NT2/D1 (cell line): ENCODE measurements around the gene TTC3.
"Not testable (repeated sequence)": the region's sequence is repeated elsewhere in the genome, so short reads cannot be mapped to it uniquely, and the experiment has no call there.

ENCODE experiments used
- DNase-seq: peaks from one replicate; pipeline ENCODE4 v3.0.0-alpha.2; 2011; ENCODE audit warnings: low read depth, low spot score
- H3K27me3 ChIP-seq: 2 replicates; pipeline ENCODE4 v1.6.0; 2011; ENCODE audit warnings: mild to moderate bottlenecking; ENCODE audit not compliant: insufficient read length, insufficient read depth
- H3K36me3 ChIP-seq: 2 replicates; pipeline ENCODE4 v1.6.1; 2011; ENCODE audit warnings: mild to moderate bottlenecking, low read length, mixed read lengths; ENCODE audit not compliant: insufficient read depth, insufficient read length
- H3K4me1 ChIP-seq: 2 replicates; pipeline ENCODE4 v1.5.1; 2011; ENCODE audit not compliant: insufficient read depth, insufficient read length
- H3K4me3 ChIP-seq: 2 replicates; pipeline ENCODE4 v1.5.1; 2011; ENCODE audit warnings: low read depth; ENCODE audit not compliant: insufficient read length
- H3K9ac ChIP-seq: 2 replicates; pipeline ENCODE4 v1.6.0; 2011; ENCODE audit warnings: low read depth; ENCODE audit not compliant: insufficient read length
- H3K9me3 ChIP-seq: 2 replicates; pipeline ENCODE4 v1.5.1; 2011; ENCODE audit warnings: mild to moderate bottlenecking, low read length; ENCODE audit not compliant: insufficient read depth
- SUZ12 ChIP-seq: IDR thresholded peaks from 2 replicates; pipeline ENCODE4 v1.6.1; 2011; ENCODE audit not compliant: insufficient read length, insufficient read depth; ENCODE audit errors: extremely low read depth
- YY1 ChIP-seq: IDR thresholded peaks from 2 replicates; pipeline ENCODE4 v1.6.1; 2011; ENCODE audit not compliant: insufficient read length, insufficient read depth
- ZNF274 ChIP-seq: IDR thresholded peaks from 2 replicates; pipeline ENCODE4 v1.6.1; 2011; ENCODE audit warnings: mild to moderate bottlenecking, low read depth, low read length

Gene TTC3, protein sequence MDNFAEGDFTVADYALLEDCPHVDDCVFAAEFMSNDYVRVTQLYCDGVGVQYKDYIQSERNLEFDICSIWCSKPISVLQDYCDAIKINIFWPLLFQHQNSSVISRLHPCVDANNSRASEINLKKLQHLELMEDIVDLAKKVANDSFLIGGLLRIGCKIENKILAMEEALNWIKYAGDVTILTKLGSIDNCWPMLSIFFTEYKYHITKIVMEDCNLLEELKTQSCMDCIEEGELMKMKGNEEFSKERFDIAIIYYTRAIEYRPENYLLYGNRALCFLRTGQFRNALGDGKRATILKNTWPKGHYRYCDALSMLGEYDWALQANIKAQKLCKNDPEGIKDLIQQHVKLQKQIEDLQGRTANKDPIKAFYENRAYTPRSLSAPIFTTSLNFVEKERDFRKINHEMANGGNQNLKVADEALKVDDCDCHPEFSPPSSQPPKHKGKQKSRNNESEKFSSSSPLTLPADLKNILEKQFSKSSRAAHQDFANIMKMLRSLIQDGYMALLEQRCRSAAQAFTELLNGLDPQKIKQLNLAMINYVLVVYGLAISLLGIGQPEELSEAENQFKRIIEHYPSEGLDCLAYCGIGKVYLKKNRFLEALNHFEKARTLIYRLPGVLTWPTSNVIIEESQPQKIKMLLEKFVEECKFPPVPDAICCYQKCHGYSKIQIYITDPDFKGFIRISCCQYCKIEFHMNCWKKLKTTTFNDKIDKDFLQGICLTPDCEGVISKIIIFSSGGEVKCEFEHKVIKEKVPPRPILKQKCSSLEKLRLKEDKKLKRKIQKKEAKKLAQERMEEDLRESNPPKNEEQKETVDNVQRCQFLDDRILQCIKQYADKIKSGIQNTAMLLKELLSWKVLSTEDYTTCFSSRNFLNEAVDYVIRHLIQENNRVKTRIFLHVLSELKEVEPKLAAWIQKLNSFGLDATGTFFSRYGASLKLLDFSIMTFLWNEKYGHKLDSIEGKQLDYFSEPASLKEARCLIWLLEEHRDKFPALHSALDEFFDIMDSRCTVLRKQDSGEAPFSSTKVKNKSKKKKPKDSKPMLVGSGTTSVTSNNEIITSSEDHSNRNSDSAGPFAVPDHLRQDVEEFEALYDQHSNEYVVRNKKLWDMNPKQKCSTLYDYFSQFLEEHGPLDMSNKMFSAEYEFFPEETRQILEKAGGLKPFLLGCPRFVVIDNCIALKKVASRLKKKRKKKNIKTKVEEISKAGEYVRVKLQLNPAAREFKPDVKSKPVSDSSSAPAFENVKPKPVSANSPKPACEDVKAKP (N-terminal part only)

DNA sequence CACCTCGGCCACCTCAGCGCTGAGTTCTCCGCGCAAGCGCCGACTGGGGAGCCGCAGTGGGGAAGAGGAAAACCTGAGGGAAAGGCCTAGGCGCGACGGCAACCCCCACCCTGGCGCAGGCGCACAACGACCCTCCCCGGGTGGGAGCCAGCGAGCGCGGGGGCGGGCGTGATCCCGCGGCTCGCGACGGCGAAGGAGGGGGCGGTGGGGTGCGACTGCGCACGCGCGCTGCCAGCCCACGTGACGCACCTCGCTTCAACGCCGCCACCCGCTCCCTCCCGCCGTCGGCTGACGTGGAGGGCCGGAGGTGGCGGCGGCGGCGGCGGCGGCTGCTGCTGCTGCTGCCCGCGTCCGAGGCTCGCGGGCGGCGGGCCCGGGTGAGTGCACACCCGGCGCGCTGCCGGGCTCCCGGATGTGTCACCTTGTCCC, at the start of gene TTC3, which contains the start of gene PIGP:
Gene TTC3 (plus strand): TSS at position 267 of the 429 bp plus-strand sequence. CDS start 14,004 bp downstream, outside the sequence.
Gene PIGP (minus strand): TSS at position 84 of the 429 bp plus-strand sequence. CDS start 556 bp downstream, outside the sequence.
- Histone ChIP-seq H3K9me3 (no peaks in the 10 kb centered on the region; the same call in 1 of the 2 replicates), H3K27me3 (peaks cover 17% of the 10 kb centered on the region), H3K4me1 (peaks cover 11% of the 10 kb centered on the region), H3K9ac (peak within 1 kb of the TSS; percentile 92), H3K36me3 (peaks cover 18% of the 10 kb centered on the region), H3K4me3 (peak within 1 kb of the TSS; percentile 91)
- peak; percentile 92 for DNase-seq
- no peak for TF ChIP-seq YY1
- no peak for TF ChIP-seq ZNF274
- TF ChIP-seq SUZ12: no peak

DNA sequence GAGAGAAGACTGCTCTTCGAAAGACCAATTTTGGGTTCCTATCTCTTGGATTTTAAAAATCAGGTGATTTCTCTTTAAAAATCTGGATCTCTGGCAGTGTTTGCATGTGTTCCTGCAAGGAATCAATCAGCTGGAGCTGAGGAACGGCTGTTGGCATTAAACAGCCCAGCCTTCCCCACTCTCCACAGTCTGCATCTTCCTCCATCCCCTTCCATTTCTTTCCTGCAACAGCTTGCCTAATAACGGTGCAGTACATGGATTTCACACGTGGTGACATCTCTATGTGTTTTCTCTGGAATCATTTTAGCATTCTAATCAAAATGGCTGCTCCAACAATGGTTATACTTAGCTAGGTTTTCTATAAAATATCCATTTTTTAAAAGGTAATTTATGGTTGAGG, 46.6 kb upstream of the TTC3 start:
- no peak overlapping the region for H3K4me3 ChIP-seq
- no peak for DNase-seq
- no peaks in the 10 kb centered on the region for H3K36me3 ChIP-seq
- H3K9me3 ChIP-seq: no peaks in the 10 kb centered on the region
- H3K9ac ChIP-seq: no peak overlapping the region
- no peaks in the 10 kb centered on the region for H3K4me1 ChIP-seq
- TF ChIP-seq YY1 (no peak), SUZ12 (no peak)
- no peaks in the 10 kb centered on the region for H3K27me3 ChIP-seq

DNA sequence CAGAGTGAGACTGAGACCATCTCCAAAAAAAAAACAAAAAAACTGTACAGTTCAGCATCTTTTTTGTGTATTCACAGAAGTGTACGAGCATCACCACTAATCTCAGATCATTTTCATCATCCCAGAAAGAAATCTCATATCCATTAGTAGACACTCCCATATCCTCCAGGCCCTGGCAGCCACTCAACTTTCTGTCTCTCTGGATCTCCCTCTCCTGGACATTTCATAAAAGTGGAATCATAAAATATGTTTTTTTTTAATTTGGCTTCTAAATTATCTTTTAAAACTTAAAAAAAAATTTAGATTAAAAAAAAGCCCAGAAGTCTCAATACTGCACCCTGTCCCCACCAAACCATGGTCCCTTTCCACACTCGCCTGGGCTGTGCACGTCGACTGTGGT, 44.5 kb upstream of the TTC3 start:
- TF ChIP-seq ZNF274: no peak
- TF ChIP-seq YY1: no peak
- no peak for TF ChIP-seq SUZ12
- H3K4me3 ChIP-seq: no peak overlapping the region
- H3K4me1 ChIP-seq: no peaks in the 10 kb centered on the region
- no peaks in the 10 kb centered on the region for H3K36me3 ChIP-seq
- DNase-seq: no peak
- H3K27me3 ChIP-seq: no peaks in the 10 kb centered on the region
- no peaks in the 10 kb centered on the region for H3K9me3 ChIP-seq
- H3K9ac ChIP-seq: no peak overlapping the region

DNA sequence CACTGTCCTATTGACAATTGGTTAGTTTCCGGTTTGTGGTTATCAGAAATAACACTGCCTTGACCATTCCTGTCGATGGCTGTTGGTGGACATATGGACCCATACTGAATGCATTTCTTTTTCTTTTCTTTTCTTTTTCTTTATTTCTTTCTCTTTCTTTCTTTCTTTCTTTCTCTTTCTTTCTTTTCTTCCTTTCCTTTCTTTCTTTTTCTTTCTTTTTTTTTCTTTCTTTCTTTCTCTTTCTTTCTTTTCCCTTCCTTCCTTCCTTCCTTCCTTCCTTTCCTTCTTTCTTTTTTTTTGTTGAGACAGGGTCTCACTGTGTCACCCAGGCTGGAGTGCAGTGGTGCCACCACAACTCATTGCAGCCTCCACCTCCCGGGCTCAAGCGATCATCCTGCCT, 42.2 kb upstream of the TTC3 start:
- Histone ChIP-seq H3K27me3 (no peaks in the 10 kb centered on the region), H3K4me1 (no peaks in the 10 kb centered on the region), H3K36me3 (no peaks in the 10 kb centered on the region), H3K9me3 (no peaks in the 10 kb centered on the region), H3K9ac (no peak overlapping the region), H3K4me3 (no peak overlapping the region)
- no peak for DNase-seq
- TF ChIP-seq YY1 (no peak), SUZ12 (no peak), ZNF274 (no peak)

DNA sequence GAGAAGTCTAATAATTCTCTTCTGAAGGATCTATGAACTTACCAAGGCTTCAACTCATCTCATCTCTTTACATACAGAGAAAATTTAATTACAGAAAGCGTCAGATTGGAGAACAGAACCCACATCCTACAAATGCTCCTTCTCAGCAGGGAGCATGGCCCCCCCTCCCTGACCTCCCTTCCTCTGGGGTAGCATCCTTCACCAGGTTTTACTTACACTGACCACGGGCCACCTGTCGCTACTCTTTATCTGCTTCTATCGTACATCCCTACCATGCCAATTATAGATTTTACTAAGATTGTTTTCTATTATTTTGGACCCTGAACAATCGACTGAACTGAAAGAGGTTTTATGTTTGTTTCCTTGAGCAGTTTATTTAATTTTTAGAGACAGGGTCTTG, 40.8 kb upstream of the TTC3 start:
- no peak overlapping the region for H3K4me3 ChIP-seq
- no peak overlapping the region for H3K9ac ChIP-seq
- H3K9me3 ChIP-seq: no peaks in the 10 kb centered on the region
- no peak for DNase-seq
- TF ChIP-seq YY1: no peak
- no peak for TF ChIP-seq SUZ12
- no peak for TF ChIP-seq ZNF274
- H3K36me3 ChIP-seq: no peaks in the 10 kb centered on the region
- H3K4me1 ChIP-seq: no peaks in the 10 kb centered on the region
- peaks cover 5% of the 10 kb centered on the region for H3K27me3 ChIP-seq

DNA sequence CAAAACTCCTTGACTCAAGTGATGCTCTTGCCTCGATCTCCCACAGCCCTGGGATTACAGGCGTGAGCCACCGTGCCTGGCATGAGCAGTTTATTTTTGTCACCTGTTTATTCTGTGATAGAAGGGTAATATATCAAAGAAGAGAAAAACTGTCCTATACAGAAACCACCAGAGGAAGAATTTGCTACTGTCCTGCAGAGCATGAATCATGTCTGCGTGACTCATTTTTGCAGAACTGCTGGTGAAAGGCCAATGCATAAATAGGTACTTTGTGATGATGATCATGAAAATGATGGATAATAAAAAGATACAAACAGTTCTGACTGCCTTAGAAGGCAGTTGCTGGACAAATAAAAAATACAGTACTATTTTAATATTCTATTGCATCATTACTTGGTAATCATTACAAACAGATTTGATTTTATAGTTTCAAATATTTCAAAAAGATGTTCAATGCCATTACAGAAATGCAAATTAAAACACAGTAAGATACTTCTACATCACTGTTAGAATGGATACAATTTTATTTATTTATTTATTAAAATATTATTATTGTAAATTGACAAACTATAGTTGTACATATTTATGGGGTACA, 40.1 kb upstream of the TTC3 start:
- no peak for DNase-seq

DNA sequence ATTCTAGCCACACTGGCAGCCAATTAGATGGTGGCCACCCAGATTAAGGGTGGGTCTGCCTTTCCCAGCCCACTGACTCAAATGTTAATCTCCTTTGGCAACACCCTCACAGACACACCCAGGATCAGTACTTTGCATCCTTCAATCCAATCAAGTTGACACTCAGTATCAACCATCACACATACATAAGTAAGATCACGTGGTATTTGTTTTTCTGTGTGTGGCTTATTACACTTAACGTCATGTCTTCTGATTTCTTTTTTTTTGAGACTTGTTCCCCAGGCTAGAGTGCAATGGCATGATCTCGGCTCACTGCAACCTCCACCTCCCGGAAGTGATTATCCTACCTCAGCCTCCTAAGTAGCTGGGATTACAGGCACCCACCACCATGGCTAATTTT, 38.7 kb upstream of the TTC3 start:
- DNase-seq, H3K9me3 ChIP-seq, H3K9ac ChIP-seq, H3K4me3 ChIP-seq, H3K36me3 ChIP-seq, H3K4me1 ChIP-seq: not testable (repeated sequence)
- peaks cover 17% of the 10 kb centered on the region for H3K27me3 ChIP-seq

More for the DNA sequence above, 40.1 kb upstream of the TTC3 start:
- Histone ChIP-seq H3K9ac (no peak overlapping the region), H3K4me3 (no peak overlapping the region), H3K9me3 (no peaks in the 10 kb centered on the region), H3K4me1 (no peaks in the 10 kb centered on the region), H3K36me3 (no peaks in the 10 kb centered on the region), H3K27me3 (peaks cover 12% of the 10 kb centered on the region)
- TF ChIP-seq SUZ12 (no peak), ZNF274 (no peak), YY1 (no peak)
